Smooth muscle cell (in vitro differentiated cells): ENCODE data around the gene RPL15. TPM values are rescaled to one million over a fixed set of nuclear protein-coding genes. Genes with fewer than 3 reads are reported as not detected.

Experiments
- DNase-seq: peaks from one replicate; lab custom pipeline; 2025; ENCODE audit not compliant: unreplicated experiment; lab: John Stamatoyannopoulos, UW
- H2AFZ ChIP-seq: fragments of 200-600 bp; sonication (generic); 2 replicates; pipeline ENCODE4 v1.6.0; 2016; ENCODE audit warnings: antibody characterized with exemption, low read depth, mild to moderate bottlenecking
- H3F3A ChIP-seq: fragments of 200-600 bp; sonication (generic); 2 replicates; pipeline ENCODE4 v1.6.0; 2017; ENCODE audit warnings: antibody characterized with exemption, low read depth
- H3K27ac ChIP-seq: fragments of 200-600 bp; sonication (generic); 2 replicates; pipeline ENCODE4 v1.5.1; 2016; ENCODE audit warnings: low read depth, mild to moderate bottlenecking
- H3K27me3 ChIP-seq: fragments of 200-600 bp; sonication (generic); 2 replicates; pipeline ENCODE4 v1.6.1; 2016; ENCODE audit warnings: low read depth, mild to moderate bottlenecking
- H3K36me3 ChIP-seq: fragments of 200-600 bp; sonication (generic); 2 replicates; pipeline ENCODE4 v1.5.1; 2016; ENCODE audit warnings: low read depth
- H3K4me1 ChIP-seq: fragments of 200-600 bp; sonication (generic); 2 replicates; pipeline ENCODE4 v1.5.1; 2016; ENCODE audit warnings: low read depth
- H3K4me2 ChIP-seq: fragments of 200-600 bp; sonication (generic); 2 replicates; pipeline ENCODE4 v1.6.0; 2016; ENCODE audit warnings: mild to moderate bottlenecking
- H3K4me3 ChIP-seq: fragments of 200-600 bp; sonication (generic); 2 replicates; pipeline ENCODE4 v1.5.1; 2016; ENCODE audit warnings: mild to moderate bottlenecking
- H3K79me2 ChIP-seq: fragments of 200-600 bp; sonication (generic); 2 replicates; pipeline ENCODE4 v1.6.0; 2016; ENCODE audit warnings: low read depth, mild to moderate bottlenecking
- H3K9ac ChIP-seq: fragments of 200-600 bp; sonication (generic); 2 replicates; pipeline ENCODE4 v1.6.0; 2016; ENCODE audit warnings: low read depth
- H3K9me3 ChIP-seq: fragments of 200-600 bp; sonication (generic); replicated peaks from 2 replicates; pipeline ENCODE4 v1.5.1; 2016; ENCODE audit warnings: low read depth
- H4K20me1 ChIP-seq: fragments of 200-600 bp; sonication (generic); 2 replicates; pipeline ENCODE4 v1.6.0; 2016; ENCODE audit warnings: low read depth
- CTCF ChIP-seq: fragments of 200-600 bp; sonication (generic); IDR thresholded peaks from 2 replicates; pipeline ENCODE4 v1.5.1; 2017; ENCODE audit warnings: borderline replicate concordance, mild to moderate bottlenecking, antibody characterized with exemption; ENCODE audit not compliant: insufficient read depth, poor library complexity, severe bottlenecking
- WGBS: methylation state at CpG from one replicate; pipeline ENCODE4 v1.1.7; 2016; ENCODE audit warnings: low lambda C conversion rate; 5-methylcytosine and 5-hydroxymethylcytosine counted together
- polyA plus RNA-seq: library from polyadenylated mRNA; unstranded; fragments of >200 nt; fragmentation: Nextera tagmentation; extraction: Ambion mirVana; gene quantifications from 2 replicates; pipeline ENCODE4 v1.2.1, GENCODE V29; 2016
- total RNA-seq: library from RNA; depleted of rRNA; stranded (reverse); fragments of >200 nt; gene quantifications from 2 replicates; pipeline ENCODE4 v1.2.3, GENCODE V29; 2014

Gene RPL15
- total and polyA plus RNA-seq, 2 experiments from 2014 or later, result 1,471 to 2,505 TPM

DNA sequence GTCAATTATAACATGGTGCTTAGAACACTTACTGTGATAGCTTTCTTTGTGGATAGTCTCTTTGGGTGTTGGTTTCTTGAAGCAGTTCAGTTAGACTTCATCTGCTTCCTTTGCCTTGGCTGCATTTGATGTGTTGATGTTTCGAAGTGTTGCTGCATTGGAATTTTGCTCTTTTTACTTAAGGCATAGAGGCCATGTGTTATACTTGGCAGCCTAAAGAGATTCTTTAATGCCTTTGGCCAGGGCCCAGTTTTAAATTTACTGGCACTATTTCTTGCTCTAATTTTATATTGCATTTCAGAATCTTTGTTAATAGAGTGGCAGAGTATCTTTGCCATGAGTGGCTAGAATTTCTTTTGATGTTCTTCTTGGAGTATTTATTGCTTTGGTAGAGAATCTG lies 49.4 kb downstream of the RPL15 start:
- Histone ChIP-seq H3K4me2 (no peak overlapping the region), H3F3A (peaks cover 8% of the 10 kb centered on the region), H4K20me1 (peaks cover 45% of the 10 kb centered on the region), H3K27ac (no peak overlapping the region), H3K9ac (no peak overlapping the region), H2AFZ (no peak overlapping the region), H3K79me2 (no peaks in the 10 kb centered on the region), H3K27me3 (no peaks in the 10 kb centered on the region), H3K36me3 (no peaks in the 10 kb centered on the region), H3K4me1 (no peaks in the 10 kb centered on the region), H3K9me3 (no peaks in the 10 kb centered on the region), H3K4me3 (no peak overlapping the region)
- 96% methylated on average over 1 of the region's 1 CpG for WGBS
- DNase-seq, result no peak
- TF ChIP-seq CTCF, result no peak

DNA sequence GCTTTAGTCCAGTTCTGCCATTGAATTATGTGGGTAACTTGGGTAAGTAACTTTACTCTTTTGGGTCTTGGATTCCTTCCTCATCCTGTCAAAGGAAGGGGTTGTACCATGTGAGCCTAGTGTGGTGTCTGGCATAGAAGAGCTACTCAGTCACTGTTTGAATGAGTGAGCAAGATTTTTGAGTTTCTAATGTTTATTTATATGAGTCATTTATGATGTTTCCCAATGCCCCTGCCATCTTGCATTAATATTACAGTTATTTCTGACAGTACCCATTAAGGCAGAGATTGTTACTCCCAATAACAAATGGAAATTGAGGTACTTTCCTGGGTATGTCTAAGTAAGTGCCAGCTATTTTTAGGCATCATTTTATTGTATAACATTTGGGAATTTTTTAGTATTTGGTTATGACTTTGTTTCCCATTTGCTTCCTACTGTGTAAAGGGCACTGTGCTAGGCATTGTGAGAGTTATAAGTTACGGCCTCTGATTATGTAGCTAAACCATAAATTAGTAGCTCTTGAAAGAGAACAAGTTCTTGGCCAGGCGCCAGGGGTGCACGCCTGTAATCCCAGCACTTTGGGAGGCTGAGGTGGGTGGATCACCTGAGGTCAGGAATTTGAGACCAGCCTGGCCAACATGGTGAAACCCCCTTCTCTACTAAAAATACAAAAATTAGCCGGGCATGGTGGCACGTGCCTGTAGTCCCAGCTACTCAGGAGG lies 51.7 kb downstream of the RPL15 start:
- H3F3A ChIP-seq, result no peaks in the 10 kb centered on the region
- no peak for DNase-seq
- H3K36me3 ChIP-seq, result no peaks in the 10 kb centered on the region
- H3K4me2 ChIP-seq, result no peak overlapping the region
- no peaks in the 10 kb centered on the region for H3K79me2 ChIP-seq
- no peak overlapping the region for H2AFZ ChIP-seq
- no peaks in the 10 kb centered on the region for H3K9me3 ChIP-seq
- H3K9ac ChIP-seq, result no peak overlapping the region
- TF ChIP-seq CTCF, result no peak
- H3K27me3 ChIP-seq, result no peaks in the 10 kb centered on the region
- H3K4me3 ChIP-seq, result no peak overlapping the region
- H3K4me1 ChIP-seq, result no peaks in the 10 kb centered on the region
- 96% methylated on average over 5 of the region's 5 CpGs for WGBS
- peaks cover 26% of the 10 kb centered on the region for H4K20me1 ChIP-seq
- H3K27ac ChIP-seq, result no peak overlapping the region

DNA sequence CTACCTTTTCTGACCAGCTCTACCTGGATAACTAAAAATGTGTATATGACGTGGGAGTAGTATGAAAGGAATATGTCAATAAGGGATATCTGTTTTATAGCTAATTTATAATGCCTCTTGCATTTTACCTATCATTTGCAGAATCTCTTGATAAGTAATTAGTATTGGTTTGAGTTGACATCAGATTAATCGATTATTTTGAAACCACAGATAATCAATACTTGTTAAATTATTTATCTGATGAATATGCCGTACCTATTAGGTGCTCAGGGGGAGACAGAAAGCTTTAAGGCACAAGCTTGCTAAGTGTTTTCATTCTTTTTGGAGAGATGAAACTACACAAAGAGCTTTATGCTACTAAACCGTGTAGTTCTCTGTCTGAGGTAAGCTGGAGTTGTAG lies 52.5 kb downstream of the RPL15 start:
- Histone ChIP-seq H3K36me3 (no peaks in the 10 kb centered on the region), H3K27me3 (no peaks in the 10 kb centered on the region), H3K9ac (no peak overlapping the region), H3F3A (no peaks in the 10 kb centered on the region), H3K4me3 (no peak overlapping the region), H3K4me1 (no peaks in the 10 kb centered on the region), H3K9me3 (no peaks in the 10 kb centered on the region), H3K79me2 (no peaks in the 10 kb centered on the region), H3K4me2 (no peak overlapping the region), H3K27ac (no peak overlapping the region), H4K20me1 (peaks cover 19% of the 10 kb centered on the region), H2AFZ (no peak overlapping the region)
- DNase-seq, result no peak
- WGBS, result 96% methylated on average over 4 of the region's 4 CpGs
- no peak for TF ChIP-seq CTCF

Other genes starting within 250 kb of the RPL15 start
- 128 and 142 TPM in 2 replicates for gene UBE2E1, start 111.2 kb upstream of the RPL15 start, total RNA-seq
- gene UBE2E1, start 111.2 kb upstream of the RPL15 start, polyA plus RNA-seq, result 13.3 and 17.9 TPM in 2 replicates
- 15.5 and 17.1 TPM in 2 replicates for gene NKIRAS1, start 142 bp upstream of the RPL15 start, total RNA-seq
- 14.9 and 15.3 TPM in 2 replicates for gene NKIRAS1, start 142 bp upstream of the RPL15 start, polyA plus RNA-seq
- 34.0 and 37.8 TPM in 2 replicates for gene NR1D2, start 28.2 kb downstream of the RPL15 start, total RNA-seq
- 11.7 and 12.1 TPM in 2 replicates for gene NR1D2, start 28.2 kb downstream of the RPL15 start, polyA plus RNA-seq